NCI-H82 (cell line): ENCODE measurements around the gene CCL5.
A peak's percentile ranks its signal among the peaks of the same experiment; 100 is the strongest.
"Not testable (repeated sequence)": the region's sequence is repeated elsewhere in the genome, so short reads cannot be mapped to it uniquely, and the experiment has no call there.

Experiments
- DNase-seq: peaks from one replicate; lab custom pipeline; 2025; lab: John Stamatoyannopoulos, UW

Gene CCL5

GRCh38 chr17:35898283-35899070 lies 18.3 kb upstream of the CCL5 start:
- DNase-seq = no peak

GRCh38 chr17:35897772-35898171 lies 17.6 kb upstream of the CCL5 start:
- DNase-seq = not testable (repeated sequence)

DNA sequence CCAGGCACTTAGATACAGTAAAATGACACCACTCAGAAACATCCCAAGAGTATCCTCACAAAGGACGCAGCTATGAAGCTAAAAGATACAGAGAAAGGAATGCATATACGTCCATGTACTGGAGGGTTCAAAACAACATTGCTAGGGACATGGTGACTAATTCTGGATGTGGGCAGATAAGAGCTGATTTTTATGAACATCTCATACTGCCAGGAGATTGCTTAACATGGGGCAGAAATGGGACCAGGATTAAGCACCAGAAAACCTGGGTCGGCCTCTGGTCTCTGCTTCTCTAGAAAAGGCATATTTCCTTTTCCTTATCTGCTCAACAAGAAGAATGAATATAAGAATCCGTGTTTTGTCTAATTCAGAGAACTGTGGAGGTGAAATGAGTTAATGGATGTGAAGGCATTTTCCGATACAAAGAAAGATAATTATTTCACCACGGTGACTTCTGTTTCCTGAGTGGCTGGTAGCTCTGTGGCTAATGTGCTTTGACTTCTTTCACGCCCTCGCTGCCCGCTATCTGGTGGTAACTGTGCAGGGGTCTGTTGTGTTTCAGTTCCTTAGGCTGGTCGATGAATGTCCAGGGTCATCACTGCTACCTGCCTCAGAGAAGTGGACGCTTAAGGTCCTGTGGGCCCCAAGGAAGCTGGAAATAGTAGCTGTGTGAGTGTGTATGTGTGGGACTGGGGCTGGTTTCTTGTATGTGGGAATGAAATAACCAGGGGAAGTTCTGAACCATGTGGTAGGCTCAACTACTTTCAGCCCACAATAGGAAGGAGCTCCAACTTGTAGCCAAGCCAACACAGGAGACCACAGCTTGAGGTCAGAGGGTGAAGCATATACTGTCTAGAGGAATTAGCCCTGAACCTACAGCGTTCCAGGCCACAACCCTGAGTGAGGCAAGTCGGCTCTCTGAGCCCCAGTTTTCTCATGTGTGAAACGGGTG lies 15.8 kb upstream of the CCL5 start:
- DNase-seq = no peak

DNA sequence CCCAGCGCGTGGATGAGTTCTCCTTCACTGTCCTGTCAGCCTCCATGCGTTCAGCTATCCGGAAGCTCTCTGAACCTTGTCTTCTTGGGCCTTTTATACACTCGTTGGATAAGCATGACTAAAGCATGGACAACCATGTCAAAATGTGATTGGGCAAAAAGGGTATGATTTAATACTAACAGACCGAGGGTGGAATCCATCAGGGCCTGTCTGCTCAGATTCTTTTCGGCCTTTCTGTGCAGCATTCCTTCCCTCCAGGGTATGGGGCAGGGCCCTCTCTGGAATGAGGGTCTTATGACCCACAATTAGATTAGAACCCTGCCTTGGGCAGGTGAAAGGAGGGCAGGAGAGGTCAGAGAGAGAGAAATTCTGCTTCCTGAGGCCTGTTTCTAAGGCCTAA lies 14.0 kb upstream of the CCL5 start:
- DNase-seq = no peak

DNA sequence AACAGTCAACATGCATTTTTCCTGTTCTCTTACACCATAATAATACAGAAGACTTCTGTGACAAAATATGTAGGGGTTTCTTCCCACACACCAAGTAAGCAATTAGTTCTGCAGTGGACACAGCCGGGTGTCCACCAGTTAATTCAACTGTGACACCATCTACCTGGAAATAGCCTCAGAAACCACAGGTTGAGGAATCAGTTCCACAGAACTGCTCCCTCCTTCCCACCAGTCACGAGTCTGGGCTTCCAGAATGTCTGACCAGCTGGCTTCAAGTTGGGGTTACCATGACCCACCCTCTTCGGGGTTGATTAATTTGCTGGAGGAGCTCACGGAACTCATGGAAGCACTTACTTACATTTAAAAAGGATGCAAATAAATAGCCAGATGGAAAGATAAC lies 13.6 kb upstream of the CCL5 start:
- DNase-seq = no peak

DNA sequence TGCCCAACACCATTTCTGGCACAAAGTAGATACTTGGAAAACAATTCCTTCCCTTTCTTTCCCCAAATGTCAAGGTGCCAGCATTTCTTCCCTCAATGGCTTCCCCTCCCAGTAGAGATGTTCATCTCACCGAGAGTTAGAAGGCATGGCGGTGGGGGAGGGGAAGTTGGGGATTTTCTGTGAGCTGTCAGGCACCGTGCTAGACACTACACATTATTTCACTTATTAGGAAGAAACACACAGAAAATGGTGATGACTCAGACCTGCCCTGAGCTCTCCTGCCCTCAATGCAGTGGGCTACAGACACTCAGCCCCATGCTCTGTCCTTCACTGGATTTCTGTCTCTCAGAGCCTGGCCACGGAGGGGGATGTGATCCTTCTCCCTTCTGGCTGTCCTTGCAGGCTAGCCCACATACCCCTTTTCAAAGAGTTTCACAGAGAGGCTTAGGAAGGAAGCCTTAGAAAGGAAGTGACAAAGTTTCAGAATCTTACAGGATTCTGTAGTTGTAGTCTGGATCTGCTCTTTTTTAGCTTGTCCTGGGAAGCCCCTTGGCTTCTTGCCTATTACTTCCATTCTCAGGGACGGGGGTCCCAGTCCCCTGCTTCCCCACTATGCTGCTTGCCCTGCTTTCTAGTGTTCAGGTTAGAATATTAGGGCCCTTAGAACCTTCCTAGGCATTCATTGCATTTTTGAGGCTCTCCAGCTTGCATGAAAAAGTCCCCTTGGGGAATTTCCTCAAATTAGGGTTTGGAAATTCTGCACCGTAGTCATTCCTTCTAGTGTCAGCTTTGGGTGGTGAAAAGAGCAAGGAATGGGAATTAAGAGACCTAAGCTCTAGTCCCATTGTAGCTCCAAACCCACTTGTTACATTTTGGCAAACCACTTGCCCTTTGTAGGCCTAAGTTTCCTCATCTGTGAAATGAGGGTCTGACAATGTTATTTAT lies 12.2 kb upstream of the CCL5 start:
- DNase-seq = no peak

DNA sequence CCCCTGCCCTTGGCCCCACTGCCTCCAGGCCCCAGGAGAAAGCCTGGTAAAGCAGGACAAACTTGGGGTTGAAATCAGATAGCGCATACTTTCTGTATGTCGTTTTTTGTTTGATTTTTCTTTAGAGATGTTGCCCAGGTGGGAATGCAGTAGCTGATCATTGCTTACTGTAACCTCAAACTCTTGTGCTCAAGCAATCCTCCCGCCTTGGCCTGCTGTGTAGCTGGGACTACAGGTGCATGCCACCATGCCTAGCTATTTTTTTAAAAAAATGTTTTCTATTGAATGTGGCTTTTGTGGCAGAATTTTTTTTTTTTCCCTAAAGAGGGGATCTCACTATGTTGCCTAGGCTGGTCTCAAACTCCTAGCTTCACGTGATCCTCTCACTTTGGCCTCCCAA lies 11.1 kb upstream of the CCL5 start:
- no peak for DNase-seq

GRCh38 chr17:35890774-35891155 lies 10.6 kb upstream of the CCL5 start:
- no peak for DNase-seq

- DNase-seq = no peak
Observed at GRCh38 chr17:35889818-35890773, 9.9 kb upstream of the CCL5 start.

DNA sequence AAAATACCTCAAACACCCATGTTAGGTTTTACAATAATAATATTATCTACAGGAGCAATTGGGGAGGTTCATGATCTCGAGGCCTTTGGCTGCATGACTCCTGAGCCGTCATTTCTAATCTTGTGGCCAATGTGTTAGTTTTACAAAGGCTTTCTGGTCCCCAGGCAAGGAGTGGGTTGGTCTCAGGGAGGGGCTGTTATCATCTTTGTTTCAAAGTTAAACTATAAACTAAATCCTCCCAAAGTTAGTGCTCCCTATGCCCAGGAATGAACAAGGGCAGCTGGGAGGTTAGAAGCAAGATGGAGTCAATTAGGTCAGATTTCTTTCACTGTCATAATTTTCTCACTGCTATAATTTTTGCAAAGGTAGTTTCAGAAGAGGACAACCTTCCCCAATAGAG lies 9.1 kb upstream of the CCL5 start:
- no peak for DNase-seq

- no peak for DNase-seq
Observed at GRCh38 chr17:35878361-35878760, 1.8 kb downstream of the CCL5 start.

DNA sequence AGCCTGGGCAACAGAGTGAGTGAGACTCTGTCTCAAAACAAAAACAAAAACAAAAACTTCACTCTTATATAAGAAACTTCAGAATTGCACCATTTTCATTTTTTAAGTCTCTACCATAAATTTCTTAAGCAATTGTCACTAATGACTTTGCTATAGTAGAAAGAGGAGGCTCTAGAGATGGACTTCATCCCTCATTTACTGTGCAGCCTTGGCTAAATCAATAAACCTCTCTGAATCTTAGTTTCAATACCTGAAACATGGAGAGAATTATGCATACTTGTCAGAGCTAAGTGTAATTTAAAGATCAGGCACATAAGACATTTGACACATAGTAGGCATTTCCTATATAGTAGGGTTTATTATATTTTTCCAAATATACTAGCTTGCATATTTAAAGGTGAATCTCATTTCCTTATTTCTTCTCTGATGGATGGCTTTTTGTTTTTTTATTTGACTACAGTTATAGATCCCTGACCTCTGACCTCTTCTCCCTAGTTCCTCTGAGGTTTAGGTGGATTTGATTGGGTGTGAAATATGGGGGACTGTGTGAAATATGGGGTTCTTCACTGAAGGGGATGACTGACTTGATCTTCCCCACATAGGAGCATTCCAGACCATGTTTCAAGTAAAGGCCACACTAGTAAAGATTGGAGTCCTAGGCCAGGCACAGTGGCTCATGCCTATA lies 2.7 kb downstream of the CCL5 start:
- DNase-seq = no peak

DNA sequence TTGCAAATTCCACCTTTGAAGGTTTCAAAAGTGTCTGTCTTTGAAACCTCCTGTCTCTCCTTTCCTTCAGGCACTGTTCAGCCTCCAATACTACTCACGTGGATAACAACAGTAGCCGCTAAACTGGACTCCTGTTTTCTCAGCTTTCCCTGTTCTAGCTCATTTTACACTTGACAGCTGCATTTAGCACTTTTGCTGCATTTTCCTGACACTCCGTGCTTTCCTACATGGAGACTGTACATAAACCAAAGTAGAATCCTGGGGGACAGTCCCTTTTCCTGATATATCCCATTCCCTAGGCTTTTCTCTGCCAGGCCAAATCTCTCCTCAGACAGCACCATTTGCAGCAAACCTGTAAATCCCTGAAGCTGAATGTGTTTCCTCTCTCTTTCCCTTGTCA lies 3.6 kb downstream of the CCL5 start:
- DNase-seq = no peak

DNA sequence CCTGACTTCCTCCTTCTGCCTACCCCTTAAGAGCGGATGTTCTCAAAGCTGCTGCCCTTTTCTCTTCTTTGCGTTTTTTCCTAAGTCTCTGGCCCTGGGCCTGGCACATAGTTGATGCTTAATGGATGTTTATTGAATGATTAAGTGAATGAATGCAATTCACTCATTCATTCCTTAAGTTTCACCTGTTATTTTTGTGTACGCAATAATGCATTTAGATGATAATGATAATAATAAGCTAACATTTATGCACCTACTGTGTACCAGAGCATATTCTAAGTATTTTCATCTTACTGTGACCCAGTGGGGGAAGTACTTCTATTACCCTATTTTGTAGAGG lies 4.4 kb downstream of the CCL5 start:
- no peak for DNase-seq

DNA sequence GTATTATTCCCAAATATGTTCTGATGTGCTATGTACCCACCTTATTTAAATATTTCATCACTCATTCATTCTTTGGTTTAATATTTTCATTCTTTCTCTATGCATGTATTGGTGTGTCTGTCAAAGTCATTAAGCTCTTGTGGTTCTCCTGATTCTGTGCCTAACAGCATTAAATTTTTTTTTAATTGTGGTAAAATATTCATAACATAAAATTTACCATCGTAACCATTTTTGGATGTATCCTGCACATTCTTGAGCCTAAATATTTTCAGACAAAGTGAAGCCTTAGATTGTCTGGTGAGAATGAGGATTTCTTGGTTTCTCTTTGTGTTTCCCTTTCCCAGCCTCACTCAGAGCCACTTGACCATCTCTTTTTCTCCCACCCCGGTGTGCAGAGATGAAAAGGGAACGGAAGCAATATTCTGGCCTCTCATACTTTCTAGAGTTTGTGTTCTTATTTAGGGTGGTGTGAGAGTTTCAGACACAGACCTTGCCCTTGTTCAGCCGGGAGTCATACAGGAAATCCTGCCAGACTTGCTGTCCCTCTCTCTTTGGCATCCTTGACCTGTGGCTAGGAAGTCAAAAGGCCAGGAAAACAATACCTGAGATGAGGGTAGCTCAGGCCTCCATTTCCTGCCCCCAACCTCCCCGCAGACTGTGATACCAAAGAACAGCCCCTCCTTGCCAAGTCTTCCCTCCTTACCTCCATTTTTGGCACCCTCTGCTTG lies 4.9 kb downstream of the CCL5 start:
- DNase-seq = no peak

- no peak for DNase-seq
Observed at GRCh38 chr17:35872196-35872980, 7.8 kb downstream of the CCL5 start.

- DNase-seq = peak; percentile 74
Observed at GRCh38 chr17:35870906-35871819, 9.0 kb downstream of the CCL5 start.

GRCh38 chr17:35868737-35869136 lies 11.4 kb downstream of the CCL5 start, which contains the start of gene HEATR9:
Gene HEATR9 (minus strand): TSS chr17:35868891. CDS start chr17:35868742, 149 bp downstream.
- no peak for DNase-seq
